Inferior parietal cortex (tissue), 1 donor: Measurements from ENCODE around the gene TBC1D14.
"Not testable (repeated sequence)": the region's sequence is repeated elsewhere in the genome, so short reads cannot be mapped to it uniquely, and the experiment has no call there.

Experiments
- DNase-seq: peaks from one replicate; pipeline ENCODE4 v3.0.0-alpha.2; 2016; ENCODE audit errors: extremely low spot score

TBC1D14 gene

DNA sequence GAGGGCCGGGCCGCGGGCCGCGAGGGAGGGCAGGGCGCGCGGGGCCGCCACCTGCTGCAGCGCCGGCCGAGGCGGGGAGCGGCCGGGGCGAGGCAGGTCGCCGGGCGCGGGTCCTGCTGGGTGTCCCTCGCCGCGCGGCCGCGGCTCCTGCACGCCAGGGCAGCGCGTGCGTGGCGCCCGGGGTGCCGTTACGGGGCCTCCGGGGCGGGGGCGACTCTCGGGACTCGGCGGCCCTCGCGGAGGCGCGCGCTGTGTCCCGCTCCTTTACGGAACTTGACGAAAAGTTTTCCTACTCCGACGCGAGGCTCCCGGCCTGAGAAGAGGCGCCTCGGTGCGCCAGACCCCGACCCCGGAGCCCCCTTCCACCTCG is 329 bp downstream of the TBC1D14 start:
- DNase-seq = no peak

- DNase-seq = no peak
These were observed 824 bp downstream of the TBC1D14 start for GRCh38 chr4:6910340-6910959.

DNA sequence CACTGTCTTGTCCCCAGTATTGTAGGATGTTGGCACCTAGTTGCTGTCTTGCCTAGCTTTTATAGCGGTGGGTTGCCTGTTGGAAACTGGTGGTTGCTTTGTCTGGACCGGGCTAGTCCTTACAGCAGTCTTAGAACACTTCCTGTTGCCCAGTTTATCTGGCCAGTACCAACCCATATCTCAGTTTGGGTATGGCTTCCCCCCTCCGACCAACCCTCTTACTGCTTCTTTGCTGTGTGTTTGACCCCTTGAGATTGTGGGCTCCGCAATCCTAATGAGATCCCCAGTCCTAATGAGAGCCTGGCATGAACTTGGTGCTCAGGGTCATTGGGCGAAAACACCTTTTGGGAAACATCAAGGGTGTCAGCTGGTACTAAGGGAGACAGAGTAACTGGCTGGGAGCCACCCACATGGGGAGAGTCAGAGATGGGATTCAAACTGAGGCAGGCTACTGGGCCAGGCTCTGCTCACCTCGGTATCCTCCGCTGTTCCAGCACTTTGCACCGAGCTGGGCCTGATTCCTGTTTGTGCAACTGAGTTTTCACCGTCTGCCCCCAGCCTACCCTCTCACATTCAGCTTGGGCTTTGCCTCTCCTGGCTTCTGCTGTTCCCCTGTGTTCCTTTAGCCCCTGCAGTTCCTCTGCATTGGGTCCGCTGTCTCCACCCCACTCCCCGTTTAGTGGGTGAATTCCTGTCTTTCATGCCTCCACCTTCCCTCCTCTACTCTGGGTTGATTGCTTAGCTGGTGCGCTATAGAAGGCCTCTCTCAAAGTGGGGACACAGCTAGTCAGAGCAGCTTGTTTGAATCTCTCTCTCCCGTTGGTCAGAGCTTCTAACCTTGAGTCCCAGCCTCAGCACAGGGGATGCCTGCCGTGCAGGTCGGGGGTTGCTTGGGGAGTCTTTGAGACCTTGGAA is 1.6 kb downstream of the TBC1D14 start:
- no peak for DNase-seq

- DNase-seq = not testable (repeated sequence)
These were observed 2.3 kb downstream of the TBC1D14 start for GRCh38 chr4:6911917-6912316.

DNA sequence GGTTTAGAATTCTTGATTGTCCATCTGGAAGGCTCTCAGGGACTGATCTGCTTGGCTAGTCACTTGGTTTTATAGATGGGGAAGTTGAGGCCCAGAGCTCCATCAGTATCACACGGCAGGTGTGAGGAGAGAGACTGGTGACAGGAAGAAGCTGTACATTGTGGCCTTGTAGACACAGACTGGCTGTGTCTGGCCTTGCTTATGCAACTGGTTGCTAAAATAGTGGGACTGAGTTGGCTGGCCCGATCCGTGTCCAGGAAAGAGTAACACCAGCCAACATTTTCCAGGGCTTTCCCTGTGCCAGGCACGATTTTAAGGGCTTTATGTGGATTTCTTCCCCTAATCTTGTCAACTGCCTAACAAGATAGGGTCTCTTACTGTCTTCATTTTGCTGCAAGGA is 2.8 kb downstream of the TBC1D14 start:
- DNase-seq = no peak

DNA sequence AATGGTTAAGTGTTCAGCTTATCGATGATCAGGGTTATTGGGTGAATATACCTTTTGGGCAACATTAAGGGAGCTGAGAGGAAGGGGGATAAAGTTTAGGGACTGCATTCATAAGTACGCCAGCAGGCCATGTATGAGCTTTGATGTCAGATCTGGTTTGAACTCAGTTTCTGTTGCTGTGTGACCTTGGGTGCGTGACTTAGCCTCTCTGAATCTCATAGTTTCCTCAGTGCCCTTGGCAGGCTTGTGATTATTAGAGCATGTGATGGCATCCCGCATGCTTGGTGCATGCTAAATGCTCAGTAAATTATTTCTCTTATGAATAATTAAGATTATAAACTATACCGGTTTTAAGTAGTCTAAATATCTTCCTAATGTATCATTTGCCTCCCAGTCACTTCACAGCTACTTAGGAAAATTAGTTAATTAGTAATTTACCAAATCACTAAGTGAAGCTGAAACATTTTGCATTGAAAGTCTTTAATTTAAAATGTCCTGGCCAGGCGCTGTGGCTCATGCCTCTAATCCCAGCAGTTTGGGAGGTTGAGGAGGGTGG is 3.8 kb downstream of the TBC1D14 start:
- DNase-seq = no peak

GRCh38 chr4:6914448-6914847 is 4.8 kb downstream of the TBC1D14 start:
- DNase-seq = no peak

DNA sequence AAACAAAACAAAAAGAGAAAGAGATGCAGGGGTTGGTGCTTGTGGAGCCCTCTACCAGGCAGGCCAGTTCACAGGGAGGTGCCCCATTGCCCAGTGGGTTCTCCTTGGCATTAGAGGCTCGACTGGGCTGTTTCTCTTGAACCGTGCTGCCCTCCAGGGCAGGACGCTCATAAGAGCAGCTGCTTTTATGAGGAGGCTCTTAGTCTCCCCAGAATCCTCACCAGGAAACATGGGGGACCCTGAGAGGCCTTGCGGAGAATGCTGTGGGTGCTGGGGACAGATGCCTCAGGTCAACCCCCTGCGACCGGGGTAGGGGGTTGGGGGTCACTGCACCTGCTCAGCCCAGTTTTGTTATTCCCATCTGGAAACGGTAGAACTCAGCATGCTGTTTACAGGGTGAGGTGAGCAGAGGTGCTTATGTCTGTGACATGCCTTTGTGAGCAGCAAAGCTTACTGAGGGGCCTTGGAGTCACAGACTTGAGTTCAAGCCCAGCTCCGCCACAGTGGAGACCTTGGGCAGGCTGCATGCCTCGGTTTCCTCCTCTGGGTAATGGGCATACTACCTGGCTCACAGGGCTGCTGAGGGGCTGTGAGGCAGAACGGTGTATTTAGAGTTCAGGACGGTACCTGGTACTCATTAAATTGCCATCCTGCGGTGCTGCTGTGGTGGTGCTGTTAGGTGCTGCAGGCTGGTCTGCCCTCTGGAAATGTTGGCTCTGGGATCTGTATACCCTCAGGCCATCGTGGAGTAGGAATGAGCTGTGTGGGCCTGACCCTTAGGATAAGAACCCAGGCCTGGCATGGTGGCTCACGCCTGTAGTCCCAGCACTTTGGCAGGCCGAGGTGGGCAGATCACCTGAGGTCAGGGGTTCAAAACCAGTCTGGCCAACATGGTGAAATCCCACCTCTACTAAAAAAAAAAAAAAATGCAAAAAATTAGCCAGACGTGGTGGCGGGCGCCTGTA is 5.7 kb downstream of the TBC1D14 start:
- no peak for DNase-seq

- no peak for DNase-seq
These were observed 6.5 kb downstream of the TBC1D14 start for GRCh38 chr4:6916069-6916586.

DNA sequence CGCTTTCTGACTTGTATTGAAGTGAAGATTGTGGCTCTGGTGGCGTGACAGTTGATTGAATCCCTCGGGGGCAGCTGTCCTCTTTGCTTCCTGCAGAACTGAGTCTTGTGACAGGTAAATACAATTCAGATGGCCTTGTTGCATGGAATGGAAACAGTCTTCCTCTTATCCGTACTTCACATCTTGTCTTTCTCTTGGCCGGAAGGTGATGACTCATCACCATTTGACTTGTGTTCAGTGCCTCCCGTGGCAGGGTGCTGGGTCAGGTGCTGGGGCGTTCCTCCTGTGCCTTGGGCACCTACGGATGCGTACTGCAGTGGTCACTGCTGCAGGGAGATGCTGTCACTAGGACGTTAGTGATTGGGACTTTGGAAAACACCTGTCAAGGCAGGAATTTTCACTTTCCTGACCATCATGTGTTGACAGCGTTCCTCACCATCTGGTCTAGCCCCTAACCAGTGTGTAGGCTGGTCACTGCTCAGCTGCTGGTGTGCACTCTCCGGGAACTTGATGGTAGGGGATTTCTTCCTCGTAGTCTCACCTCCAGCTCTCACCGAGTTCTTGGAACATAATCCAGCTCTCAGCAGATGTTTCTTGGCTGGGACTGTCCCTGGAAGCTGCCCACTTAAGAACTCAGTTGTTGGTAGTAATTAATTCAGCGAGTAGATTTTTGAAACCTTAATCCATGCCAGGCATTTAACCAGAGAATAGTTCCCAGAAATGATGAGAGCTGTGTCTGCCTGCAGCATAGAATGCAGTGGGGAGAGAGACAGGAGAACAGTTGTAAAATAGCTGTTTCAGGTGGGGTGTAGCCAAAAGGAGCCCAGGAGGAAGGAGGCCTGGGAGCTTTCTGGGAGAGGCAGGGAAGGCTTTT is 7.2 kb downstream of the TBC1D14 start:
- peak; percentile 56 for DNase-seq

GRCh38 chr4:6917461-6918271 is 8.0 kb downstream of the TBC1D14 start:
- no peak for DNase-seq

GRCh38 chr4:6918338-6918737 is 8.7 kb downstream of the TBC1D14 start:
- no peak for DNase-seq

- DNase-seq = no peak
These were observed 10.5 kb downstream of the TBC1D14 start for GRCh38 chr4:6920171-6920570.

GRCh38 chr4:6923507-6923906 is 13.9 kb downstream of the TBC1D14 start:
- DNase-seq = no peak

- no peak for DNase-seq
These were observed 14.7 kb downstream of the TBC1D14 start for GRCh38 chr4:6924361-6924779.

DNA sequence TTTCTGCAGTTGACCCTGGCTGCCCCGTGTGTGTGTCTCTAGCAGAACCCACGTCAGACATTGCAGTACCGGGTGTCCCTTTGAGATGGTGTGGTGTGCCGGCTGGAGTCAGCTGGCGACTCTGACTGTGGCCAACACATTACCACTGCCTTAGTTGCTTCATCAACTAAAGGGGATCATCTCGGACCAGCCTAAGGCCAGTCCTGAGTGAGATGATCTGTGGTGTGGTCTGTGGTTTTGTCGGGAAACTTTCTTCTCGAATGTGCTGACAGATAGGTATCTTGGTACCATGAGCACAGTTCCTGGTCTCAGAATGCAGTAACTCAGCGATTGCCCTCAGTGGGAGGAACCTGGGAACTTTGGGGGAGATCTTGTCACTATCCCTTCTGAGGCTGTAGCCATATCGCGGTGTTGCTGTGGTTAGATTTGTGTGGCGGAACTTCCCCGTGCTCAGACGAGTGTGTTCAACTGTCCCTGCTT is 15.8 kb downstream of the TBC1D14 start:
- no peak for DNase-seq

- no peak for DNase-seq
These were observed 16.5 kb downstream of the TBC1D14 start for GRCh38 chr4:6926081-6926480.

GRCh38 chr4:6926681-6927478 is 17.3 kb downstream of the TBC1D14 start:
- DNase-seq = no peak

GRCh38 chr4:6928081-6928480 is 18.5 kb downstream of the TBC1D14 start:
- no peak for DNase-seq
